HEK293 (cell line): ENCODE measurements around the gene NAV2.

ENCODE experiments used
- TCF7L2 ChIP-seq: IDR thresholded peaks from 2 replicates; pipeline ENCODE4 v1.6.1; 2011; ENCODE audit warnings: low read depth, mild to moderate bottlenecking, inconsistent platforms, low read length, moderate library complexity, borderline replicate concordance
- ZNF19 ChIP-seq: fragments of 450-650 bp; formaldehyde crosslinking; IDR thresholded peaks from 2 replicates; pipeline ENCODE4; 2016; ENCODE audit warnings: missing biosample characterization, missing genetic modification characterization, low read depth
- ZNF335 ChIP-seq: fragments of 450-650 bp; formaldehyde crosslinking; conservative IDR thresholded peaks from 2 replicates; pipeline ENCODE4 v1.5.1; 2016; ENCODE audit warnings: missing biosample characterization, missing genetic modification characterization

DNA sequence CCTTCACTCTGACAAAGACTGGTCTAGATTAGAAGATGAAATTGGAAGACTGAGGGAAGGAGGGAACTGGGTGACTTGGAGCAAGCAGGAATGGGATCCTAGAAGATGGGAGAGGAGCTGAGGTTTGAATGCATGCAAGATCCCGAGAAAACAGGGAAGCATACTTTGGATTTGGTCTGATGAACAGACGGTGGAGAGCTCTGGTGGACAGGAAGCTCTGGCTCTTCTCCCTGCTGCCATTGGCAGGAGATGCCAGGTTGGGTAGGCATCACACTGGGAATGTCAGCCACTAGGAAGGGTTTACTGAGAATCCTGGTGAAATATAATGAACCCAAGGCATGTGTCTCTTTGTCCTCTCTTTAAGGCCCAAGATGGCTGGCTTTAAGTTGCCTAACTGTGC is 16.5 kb downstream of the NAV2 start:
- TF ChIP-seq TCF7L2 (no peak), ZNF335 (tag by site-specific recombination) (no peak), ZNF19 (tag by site-specific recombination) (no peak)
